ENCODE data around the gene CHAF1B. TPM values are rescaled to one million over a fixed set of nuclear protein-coding genes. Genes with fewer than 3 reads are reported as not detected.
A peak's percentile ranks its signal among the peaks of the same experiment; 100 is the strongest.

CHAF1B gene
- total RNA-seq, 1 experiment from 2014 or later: 7.7 TPM

GRCh38 chr21:36428761-36429432 lies 43.7 kb downstream of the CHAF1B start:
- POLR2A ChIA-PET: interaction anchor here (0.9 to 2.9 kb wide), 5 partner anchors 19 to 646 kb away, joined by 3 to 13 read pairs (median 3); partner anchors contain the start of gene MORC3

GRCh38 chr21:36429947-36430546 lies 44.9 kb downstream of the CHAF1B start:
- peaks cover 32% of the 10 kb centered on the region for H3K4me1 Mint-ChIP-seq (ENCODE audit: insufficient read depth, unreplicated experiment)
- H3K27ac Mint-ChIP-seq (ENCODE audit: low read depth, unreplicated experiment): peak overlapping the region; percentile 98
- ChIA-PET CTCF (interaction anchor here (0.5 to 1.9 kb wide), 14 partner anchors 8 to 641 kb away, joined by 3 to 8 read pairs (median 3); no protein-coding TSS in a partner anchor), POLR2A (interaction anchor here (0.6 to 2.9 kb wide), 24 partner anchors 10 to 1159 kb away, joined by 3 to 13 read pairs (median 3); partner anchors contain the start of genes CHAF1B and MORC3)
- H3K27me3 Mint-ChIP-seq (ENCODE audit: insufficient read depth, unreplicated experiment): no peaks in the 10 kb centered on the region
- no peak for TF ChIP-seq CTCF (IDR thresholded peaks at IDR 0.05; ENCODE audit: unreplicated experiment)
- peak overlapping the region; percentile 80 for H3K4me3 Mint-ChIP-seq (ENCODE audit: unreplicated experiment)
- peak; percentile 99 for DNase-seq (ENCODE audit: unreplicated experiment)
- H3K9me3 Mint-ChIP-seq (ENCODE audit: unreplicated experiment): no peaks in the 10 kb centered on the region
- intact Hi-C loops (cut with micrococcal nuclease): loop anchor here (2.0 kb wide), 1 partner anchor 49 kb away; no protein-coding TSS in a partner anchor
- BruUV-seq (replicated peaks): no TSS peak
- no peaks in the 10 kb centered on the region for H3K36me3 Mint-ChIP-seq (ENCODE audit: insufficient read depth, unreplicated experiment)

More at GRCh38 chr21:36428761-36429432, 43.7 kb downstream of the CHAF1B start:
- intact Hi-C loops (cut with micrococcal nuclease): no loop called here
- Mint-ChIP-seq H3K4me1 (ENCODE audit: insufficient read depth, unreplicated experiment) (peaks cover 25% of the 10 kb centered on the region), H3K27ac (ENCODE audit: low read depth, unreplicated experiment) (peak overlapping the region; percentile 98), H3K27me3 (ENCODE audit: insufficient read depth, unreplicated experiment) (no peaks in the 10 kb centered on the region), H3K36me3 (ENCODE audit: insufficient read depth, unreplicated experiment) (no peaks in the 10 kb centered on the region), H3K9me3 (ENCODE audit: unreplicated experiment) (no peaks in the 10 kb centered on the region), H3K4me3 (ENCODE audit: unreplicated experiment) (peak overlapping the region; percentile 80)
- no peak for TF ChIP-seq CTCF (IDR thresholded peaks at IDR 0.05; ENCODE audit: unreplicated experiment)
- BruUV-seq (replicated peaks): no TSS peak
- CTCF ChIA-PET: interaction anchor here (0.6 to 1.9 kb wide), 7 partner anchors 9 to 728 kb away, joined by 3 to 8 read pairs (median 3); no protein-coding TSS in a partner anchor
- no peak for DNase-seq (ENCODE audit: unreplicated experiment)

GRCh38 chr21:36430841-36431240 lies 45.6 kb downstream of the CHAF1B start:
- ChIA-PET CTCF (interaction anchor here (0.7 to 1.5 kb wide), 2 partner anchors 13 to 521 kb away, joined by 3 to 7 read pairs; no protein-coding TSS in a partner anchor), POLR2A (interaction anchor here (0.6 to 2.9 kb wide), 9 partner anchors 9 to 113 kb away, joined by 3 to 13 read pairs (median 3); partner anchors contain the start of genes CHAF1B and MORC3)
- Mint-ChIP-seq H3K27ac (ENCODE audit: low read depth, unreplicated experiment) (peak overlapping the region; percentile 98), H3K4me3 (ENCODE audit: unreplicated experiment) (peak overlapping the region; percentile 80), H3K4me1 (ENCODE audit: insufficient read depth, unreplicated experiment) (peaks cover 32% of the 10 kb centered on the region), H3K27me3 (ENCODE audit: insufficient read depth, unreplicated experiment) (no peaks in the 10 kb centered on the region), H3K9me3 (ENCODE audit: unreplicated experiment) (no peaks in the 10 kb centered on the region), H3K36me3 (ENCODE audit: insufficient read depth, unreplicated experiment) (no peaks in the 10 kb centered on the region)
- DNase-seq (ENCODE audit: unreplicated experiment): no peak
- no TSS peak for BruUV-seq (replicated peaks)
- TF ChIP-seq CTCF (IDR thresholded peaks at IDR 0.05; ENCODE audit: unreplicated experiment): no peak
- intact Hi-C loops (cut with micrococcal nuclease): loop anchor here (2.0 kb wide), 1 partner anchor 48 kb away; no protein-coding TSS in a partner anchor

DNA sequence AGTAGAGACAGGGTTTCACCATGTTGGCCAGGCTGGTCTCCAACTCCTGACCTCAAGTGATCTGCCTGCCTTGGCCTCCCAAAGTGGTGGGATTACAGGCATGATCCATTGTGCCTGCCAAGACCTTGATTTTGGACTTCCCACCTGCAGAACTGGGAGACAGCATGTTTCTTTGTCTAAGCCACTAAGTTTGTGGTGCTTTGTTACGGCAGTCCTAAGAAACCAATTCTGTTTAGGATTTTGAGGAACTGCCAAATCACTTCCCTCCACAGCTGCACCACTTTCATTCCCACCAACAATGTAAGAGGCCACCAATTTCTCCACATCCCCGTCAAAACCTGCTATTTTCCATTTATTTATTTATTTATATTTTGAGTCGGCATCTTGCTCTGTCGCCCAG lies 46.1 kb downstream of the CHAF1B start:
- intact Hi-C loops (cut with micrococcal nuclease): loop anchor here (2.0 kb wide), 1 partner anchor 48 kb away; no protein-coding TSS in a partner anchor
- no peak for TF ChIP-seq CTCF (IDR thresholded peaks at IDR 0.05; ENCODE audit: unreplicated experiment)
- ChIA-PET POLR2A (interaction anchor here (0.6 to 1.9 kb wide), 4 partner anchors 9 to 46 kb away, joined by 3 to 8 read pairs (median 4); partner anchors contain the start of gene CHAF1B), CTCF (no interaction called here)
- DNase-seq (ENCODE audit: unreplicated experiment): no peak
- no peaks in the 10 kb centered on the region for H3K27me3 Mint-ChIP-seq (ENCODE audit: insufficient read depth, unreplicated experiment)
- H3K36me3 Mint-ChIP-seq (ENCODE audit: insufficient read depth, unreplicated experiment): no peaks in the 10 kb centered on the region
- no peaks in the 10 kb centered on the region for H3K9me3 Mint-ChIP-seq (ENCODE audit: unreplicated experiment)
- BruUV-seq (replicated peaks): no TSS peak
- peak overlapping the region; percentile 80 for H3K4me3 Mint-ChIP-seq (ENCODE audit: unreplicated experiment)
- H3K27ac Mint-ChIP-seq (ENCODE audit: low read depth, unreplicated experiment): peak overlapping the region; percentile 98
- H3K4me1 Mint-ChIP-seq (ENCODE audit: insufficient read depth, unreplicated experiment): peaks cover 32% of the 10 kb centered on the region
